Activated CD4-positive, alpha-beta T cell treated with anti-CD3 and anti-CD28 coated beads, Interleukin-2, amount 50 U/mL, for 4 hours (primary cell): Measurements from ENCODE around the gene AQP2.

ENCODE experiments used
- DNase-seq, 2 experiments: peaks; one replicate each; pipeline ENCODE4 v3.0.0-alpha.2; 2020

AQP2 gene

DNA sequence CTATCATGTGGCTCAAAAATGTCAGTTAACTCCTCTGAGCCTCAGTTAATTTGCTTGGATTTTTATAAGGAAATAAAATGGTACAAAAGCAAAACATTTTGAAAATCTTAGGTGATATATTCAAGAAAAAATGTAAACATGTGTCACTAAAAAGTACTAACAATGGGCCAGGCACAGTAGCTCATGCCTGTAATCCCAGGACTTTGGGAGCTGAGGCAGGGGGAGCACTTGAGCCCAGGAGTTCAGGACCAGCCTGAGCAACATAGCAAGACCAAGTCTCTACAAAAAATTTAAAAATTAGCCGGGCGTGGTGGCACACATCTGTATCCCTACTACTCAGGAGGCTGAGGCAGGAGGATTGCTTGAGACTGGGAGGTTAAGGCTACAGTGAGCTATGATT is 47.9 kb downstream of the AQP2 start:
- DNase-seq: no peak

DNA sequence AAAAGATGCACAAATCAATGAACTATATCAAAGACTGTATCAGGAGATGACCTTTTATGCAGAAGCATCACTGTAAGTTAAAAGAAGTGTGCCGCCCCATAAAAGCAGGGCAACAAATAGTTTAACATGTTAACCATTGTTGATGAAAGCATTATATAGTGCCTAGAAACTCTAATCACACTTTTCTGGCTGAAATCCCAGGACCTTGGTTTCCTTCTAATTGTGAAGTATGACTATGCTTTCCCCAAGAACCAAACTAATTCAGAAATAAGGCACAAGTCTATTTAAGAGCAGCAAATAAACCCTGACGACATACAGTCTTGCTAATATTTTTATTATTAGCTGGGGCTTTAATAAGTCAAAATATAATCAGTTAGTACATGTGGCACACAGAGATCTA is 53.1 kb downstream of the AQP2 start:
- no peak for DNase-seq

DNA sequence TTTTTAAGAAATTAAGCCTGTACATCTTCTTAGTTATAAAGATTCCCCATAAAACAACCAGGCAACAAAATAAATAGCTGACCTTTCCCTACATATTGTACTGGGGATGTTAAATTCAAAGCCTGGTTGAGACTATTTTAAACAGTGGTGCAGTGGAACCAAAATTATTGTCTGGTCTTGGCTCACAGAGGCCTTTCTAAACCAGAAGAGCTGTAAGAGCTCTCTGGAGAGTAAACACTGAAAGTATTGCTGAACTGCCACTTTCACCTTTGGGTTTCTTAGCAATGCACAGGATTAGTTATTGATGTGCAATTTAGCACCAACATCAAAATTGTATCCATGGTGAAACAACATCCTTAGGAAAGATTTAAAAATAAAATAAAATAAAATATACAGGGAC is 54.2 kb downstream of the AQP2 start:
- no peak for DNase-seq

DNA sequence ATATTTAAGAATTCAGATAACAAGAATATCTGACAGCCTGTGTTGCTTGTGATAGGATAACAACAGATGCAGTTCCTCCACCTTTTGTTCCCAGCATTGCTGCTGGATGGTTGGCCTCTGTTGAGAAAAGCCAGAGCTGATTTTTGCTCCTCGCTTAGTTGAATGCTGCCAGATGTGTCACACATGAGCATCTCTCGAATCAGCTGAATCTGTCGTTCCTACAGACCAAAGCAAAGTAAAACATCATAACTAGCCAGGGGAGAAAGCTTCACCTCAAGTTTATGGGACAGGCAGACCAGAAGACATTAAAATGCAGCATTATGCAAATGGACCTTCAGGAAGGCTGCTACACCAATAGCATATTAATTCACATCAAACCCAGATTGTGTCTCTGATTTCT is 54.6 kb downstream of the AQP2 start:
- no peak for DNase-seq

DNA sequence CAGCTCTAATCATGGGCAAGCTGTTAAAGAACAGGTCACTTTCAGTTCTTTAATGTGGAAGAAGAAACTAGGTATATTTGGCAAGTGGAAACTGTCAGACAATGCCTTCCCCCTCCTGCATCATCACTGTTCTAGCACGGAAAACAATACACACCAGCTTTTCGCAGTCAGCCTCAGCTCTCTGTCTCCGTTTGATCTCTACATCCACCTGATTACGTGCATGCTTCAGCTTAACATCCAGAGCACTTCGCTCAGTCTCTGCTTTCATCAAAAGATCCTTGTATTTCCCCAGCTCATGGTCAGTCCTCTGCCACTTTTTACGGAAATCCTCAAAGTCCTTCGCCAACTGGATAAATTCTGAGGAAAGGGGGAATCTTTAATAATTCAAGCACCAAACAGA is 55.7 kb downstream of the AQP2 start:
- no peak for DNase-seq

DNA sequence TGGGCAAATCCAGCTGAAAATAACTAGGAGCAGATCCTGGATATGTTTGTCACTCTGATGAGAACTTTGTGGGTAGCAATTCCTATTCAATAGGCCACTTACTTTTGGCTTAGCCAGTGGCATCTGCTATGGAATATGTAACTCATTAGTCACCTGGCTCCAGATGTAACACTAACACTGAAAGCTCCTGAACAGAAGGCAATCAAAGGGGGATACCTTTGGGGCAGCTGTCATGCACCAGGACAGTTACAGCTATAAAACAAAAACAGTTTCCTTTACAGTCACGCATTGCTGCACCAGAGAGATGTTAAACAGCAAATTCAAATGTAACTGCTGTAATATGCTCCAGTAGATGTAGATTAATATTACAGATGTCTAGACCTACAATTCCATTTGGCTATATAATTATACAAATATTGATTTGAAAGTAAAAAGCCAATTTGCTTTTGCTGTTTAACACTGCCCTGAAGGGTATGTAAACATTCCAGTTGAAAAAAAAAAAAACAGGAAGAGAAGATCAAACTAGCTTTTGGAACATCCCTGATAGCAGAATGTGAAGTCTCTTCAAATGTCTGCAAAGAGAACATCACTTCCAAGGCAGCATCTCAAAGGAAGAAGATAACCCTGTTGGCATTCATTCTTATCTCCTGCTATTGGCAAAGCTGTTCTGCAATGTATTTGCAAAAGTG is 56.4 kb downstream of the AQP2 start:
- DNase-seq: no peak
